H1 (cell line): ENCODE results near the gene SLC9A3. TPM values are rescaled to one million over a fixed set of nuclear protein-coding genes. Genes with fewer than 3 reads are reported as not detected.

Experiments
- CTCF ChIA-PET: fragments of 300-600 bp; sonication (Branson Sonifier 250); formaldehyde crosslinking; loops from one replicate; lab custom pipeline; 2021; ENCODE audit not compliant: partially characterized antibody; lab: Charles Lee
- POLR2A ChIA-PET: fragments of 300-600 bp; sonication (Branson Sonifier 250); formaldehyde crosslinking; loops from one replicate; lab custom pipeline; 2021; ENCODE audit warnings: inconsistent platforms; ENCODE audit not compliant: partially characterized antibody; lab: Charles Lee
- DNase-seq, 2 experiments: peaks; one replicate each; pipeline versions ENCODE4 v3.0.0 to v3.0.0-alpha.2; 2010 to 2022; ENCODE audit warnings: low spot score in 2 of 2, low read depth in 1 of 2, mixed read lengths in 1 of 2
- FAIRE-seq: peaks from 2 replicates; lab custom pipeline; 2011; peaks lifted over from hg19 to GRCh38; lab: Jason Lieb, UNC
- H2AFZ ChIP-seq: 2 replicates; pipeline ENCODE4 v1.8.1; 2012; ENCODE audit warnings: low read length, inconsistent platforms
- H2AK5ac ChIP-seq: 2 replicates; pipeline ENCODE4 v1.6.1; 2013; ENCODE audit warnings: low read depth, low read length
- H2BK120ac ChIP-seq: replicated peaks from 2 replicates; pipeline ENCODE3; 2013; ENCODE audit warnings: low read depth, low read length, inconsistent platforms
- H2BK12ac ChIP-seq: 2 replicates; pipeline ENCODE4 v1.6.1; 2013; ENCODE audit warnings: low read depth, low read length
- H2BK15ac ChIP-seq: 2 replicates; pipeline ENCODE4 v1.6.1; 2013; ENCODE audit warnings: low read length
- H2BK20ac ChIP-seq: 2 replicates; pipeline ENCODE4 v1.6.1; 2013; ENCODE audit warnings: low read length
- H2BK5ac ChIP-seq: 2 replicates; pipeline ENCODE4 v1.6.1; 2013; ENCODE audit warnings: low read depth, low read length
- H3K14ac ChIP-seq: 2 replicates; pipeline ENCODE4 v1.6.1; 2013; ENCODE audit warnings: inconsistent platforms; ENCODE audit not compliant: insufficient read length
- H3K18ac ChIP-seq: 2 replicates; pipeline ENCODE4 v1.6.1; 2013; ENCODE audit warnings: low read length; ENCODE audit errors: extremely low read depth
- H3K23ac ChIP-seq: 2 replicates; pipeline ENCODE4 v1.6.1; 2013; ENCODE audit warnings: inconsistent platforms; ENCODE audit not compliant: insufficient read length
- H3K23me2 ChIP-seq: 2 replicates; pipeline ENCODE4 v1.6.1; 2013; ENCODE audit warnings: low read depth, low read length
- H3K27ac ChIP-seq: 2 replicates; pipeline ENCODE4 v1.6.1; 2011; ENCODE audit warnings: low read depth, low read length, inconsistent platforms
- H3K27me3 ChIP-seq, 4 experiments: replicated peaks in 1 of 4; 1 replicate in 1 of 4; 2 replicates in 3 of 4; pipeline versions ENCODE4 v1.6.1 to v1.8.1; 2011 to 2013; ENCODE audit warnings: low read length in 3 of 4, mild to moderate bottlenecking in 3 of 4, inconsistent platforms in 2 of 4, mixed read lengths in 2 of 4, moderate library complexity in 1 of 4; ENCODE audit not compliant: control insufficient read depth in 3 of 4, insufficient read depth in 3 of 4; ENCODE audit errors: extremely low read depth in 1 of 4
- H3K36me3 ChIP-seq, 4 experiments: 2 replicates each; pipeline versions ENCODE4 v1.6.1 to v1.8.1; 2011 to 2013; ENCODE audit warnings: mild to moderate bottlenecking in 4 of 4, low read length in 3 of 4, moderate library complexity in 2 of 4, control low read depth in 1 of 4, inconsistent platforms in 1 of 4; ENCODE audit not compliant: insufficient read depth in 4 of 4, control insufficient read depth in 2 of 4
- H3K4ac ChIP-seq: replicated peaks from 2 replicates; pipeline ENCODE3; 2013; ENCODE audit warnings: low read length, low read depth, mixed read lengths, inconsistent platforms; ENCODE audit not compliant: insufficient read length
- H3K4me1 ChIP-seq, 4 experiments: replicated peaks in 1 of 4; 1 replicate in 1 of 4; 2 replicates in 3 of 4; pipeline versions ENCODE4 v1.6.1 to v1.8.1; 2011 to 2013; ENCODE audit warnings: low read length in 3 of 4, inconsistent platforms in 2 of 4, mixed read lengths in 1 of 4; ENCODE audit not compliant: insufficient read depth in 4 of 4, control insufficient read depth in 3 of 4
- H3K4me2 ChIP-seq, 2 experiments: 2 replicates each; pipeline versions ENCODE4 v1.6.1 to v1.8.1; 2011 to 2013; ENCODE audit warnings: low read depth in 2 of 2, low read length in 2 of 2, control low read depth in 1 of 2, inconsistent platforms in 1 of 2, mild to moderate bottlenecking in 1 of 2; ENCODE audit not compliant: insufficient read depth in 1 of 2
- H3K4me3 ChIP-seq, 4 experiments: fragments of 200-600, 300-600 bp in 1 of 4; sonication (generic), shearing (Covaris generic), sonication (Bioruptor Twin) in 1 of 4; 2 replicates each; pipeline versions ENCODE4 v1.5.1 to v1.8.1; 2011 to 2016; ENCODE audit warnings: low read length in 4 of 4, low read depth in 3 of 4, control low read depth in 2 of 4, inconsistent platforms in 2 of 4, mild to moderate bottlenecking in 2 of 4, mixed read lengths in 1 of 4, moderate library complexity in 1 of 4; ENCODE audit not compliant: insufficient read depth in 2 of 4; ENCODE audit errors: extremely low read depth in 1 of 4
- H3K56ac ChIP-seq: replicated peaks from 2 replicates; pipeline ENCODE3; 2013; ENCODE audit warnings: low read depth, mild to moderate bottlenecking, mixed read lengths, low read length, inconsistent platforms; ENCODE audit not compliant: insufficient read length
- H3K79me1 ChIP-seq: 2 replicates; pipeline ENCODE4 v1.6.1; 2013; ENCODE audit warnings: low read depth, low read length, control low read depth
- H3K79me2 ChIP-seq, 2 experiments: 2 replicates each; pipeline versions ENCODE4 v1.6.1 to v1.8.1; 2012 to 2013; ENCODE audit warnings: low read length in 2 of 2, mild to moderate bottlenecking in 2 of 2, inconsistent platforms in 1 of 2; ENCODE audit not compliant: insufficient read depth in 2 of 2, control insufficient read depth in 1 of 2
- H3K9ac ChIP-seq, 4 experiments: replicated peaks in 1 of 4; 1 replicate in 1 of 4; 2 replicates in 3 of 4; pipeline versions ENCODE4 v1.6.1 to v1.8.1; 2011 to 2013; ENCODE audit warnings: low read depth in 3 of 4, low read length in 3 of 4, control low read depth in 2 of 4, mild to moderate bottlenecking in 2 of 4, moderate library complexity in 2 of 4, inconsistent platforms in 1 of 4; ENCODE audit errors: extremely low read depth in 1 of 4
- H3K9me3 ChIP-seq, 2 experiments: 2 replicates each; pipeline versions ENCODE4 v1.6.1 to v1.8.1; 2012 to 2013; ENCODE audit warnings: mild to moderate bottlenecking in 2 of 2, moderate library complexity in 2 of 2, control low read depth in 1 of 2, inconsistent platforms in 1 of 2, low read depth in 1 of 2, low read length in 1 of 2, mixed read lengths in 1 of 2; ENCODE audit not compliant: insufficient read depth in 2 of 2
- H4K20me1 ChIP-seq, 2 experiments: replicated peaks in 1 of 2; 2 replicates each; pipeline versions ENCODE3 to v1.8.1; 2011 to 2013; ENCODE audit warnings: inconsistent platforms in 2 of 2, low read length in 2 of 2, mild to moderate bottlenecking in 1 of 2; ENCODE audit not compliant: insufficient read depth in 2 of 2, control insufficient read depth in 1 of 2
- H4K5ac ChIP-seq: 2 replicates; pipeline ENCODE4 v1.6.1; 2013; ENCODE audit warnings: low read length, low read depth, mixed read lengths, inconsistent platforms; ENCODE audit not compliant: insufficient read length
- H4K8ac ChIP-seq: 2 replicates; pipeline ENCODE4 v1.8.0; 2013; ENCODE audit warnings: mild to moderate bottlenecking, moderate library complexity, low read length, inconsistent platforms; ENCODE audit not compliant: insufficient read depth; ENCODE audit errors: extremely low read depth
- H4K91ac ChIP-seq: replicated peaks from 2 replicates; pipeline ENCODE3; 2013; ENCODE audit warnings: low read length, mixed read lengths, inconsistent platforms; ENCODE audit not compliant: insufficient read length
- CBX8 ChIP-seq: fragments of 300-800, 300-1000 bp; sonication (generic); IDR thresholded peaks from 2 replicates; pipeline ENCODE4 v1.7.1; 2016; ENCODE audit warnings: low read depth, low read length, borderline replicate concordance
- CEBPB ChIP-seq: IDR thresholded peaks from 2 replicates; pipeline ENCODE4 v1.6.1; 2012; ENCODE audit warnings: low read depth, low read length
- CHD1 ChIP-seq: IDR thresholded peaks from 2 replicates; pipeline ENCODE4 v1.6.1; 2012; ENCODE audit warnings: low read depth, low read length, improper control_type of control experiment
- GABPA ChIP-seq: IDR thresholded peaks from 2 replicates; pipeline ENCODE4 v1.6.1; 2011; ENCODE audit warnings: mild to moderate bottlenecking, low read length, moderate library complexity, borderline replicate concordance; ENCODE audit not compliant: insufficient read depth
- HDAC2 ChIP-seq, 2 experiments: fragments of 300-600 bp in 1 of 2; sonication (generic) in 1 of 2; IDR thresholded peaks; 2 replicates each; pipeline ENCODE4 v1.6.1; 2011 to 2012; ENCODE audit warnings: low read depth in 2 of 2, low read length in 2 of 2, mild to moderate bottlenecking in 2 of 2, moderate library complexity in 2 of 2, borderline replicate concordance in 1 of 2, inconsistent platforms in 1 of 2
- KDM5A ChIP-seq: fragments of 200-600 bp; IDR thresholded peaks from 2 replicates; pipeline ENCODE4 v1.7.1; 2012; ENCODE audit warnings: mild to moderate bottlenecking, low read length, inconsistent platforms, mixed read lengths
- NANOG ChIP-seq: IDR thresholded peaks from 2 replicates; pipeline ENCODE4 v1.6.1; 2011; ENCODE audit warnings: low read length, low read depth, mild to moderate bottlenecking, inconsistent platforms; ENCODE audit not compliant: insufficient read depth, poor library complexity, severe bottlenecking
- TEAD4 ChIP-seq: IDR thresholded peaks from 2 replicates; pipeline ENCODE4 v1.6.1; 2012; ENCODE audit warnings: low read depth, low read length, inconsistent platforms, mixed read lengths
- YY1 ChIP-seq: IDR thresholded peaks from 2 replicates; pipeline ENCODE4 v1.6.1; 2011; ENCODE audit warnings: low read depth, mild to moderate bottlenecking, low read length
- WGBS, 2 experiments: shearing (Covaris generic) in 1 of 2; methylation state at CpG; one replicate each; pipeline versions ENCODE4 v1.1.6 to v1.1.7; 2013 to 2015; ENCODE audit warnings: low lambda C conversion rate in 2 of 2, mixed read lengths in 2 of 2, inconsistent platforms in 1 of 2, low coverage in 1 of 2, missing lambda C conversion rate in 1 of 2; ENCODE audit not compliant: insufficient replicate concordance in 2 of 2, insufficient coverage in 1 of 2, insufficient read length in 1 of 2; ENCODE audit errors: extremely low coverage in 1 of 2, missing lambda C conversion rate in 1 of 2; 5-methylcytosine and 5-hydroxymethylcytosine counted together
- polyA plus RNA-seq, 7 experiments: library from polyadenylated mRNA; depleted of rRNA in 3 of 7; stranded (reverse) in 5 of 7; unstranded in 2 of 7; fragments of >200 nt in 5 of 7; fragments of 200-250 nt in 2 of 7; gene quantifications; 1 replicate in 5 of 7; 2 replicates in 1 of 7; 4 replicates in 1 of 7; pipeline versions ENCODE4 v1.2.1 to v1.2.3, GENCODE V29; 2011 to 2013; ENCODE audit warnings: missing spikeins in 2 of 7, mixed read lengths in 2 of 7
- total RNA-seq: library from RNA; stranded (reverse); fragmentation: NEBNext Ultra II Directional; extraction: Animal tissue kit (Norgen Biotek cat#: 25700); gene quantifications from 2 replicates; pipeline ENCODE4 v1.2.1, GENCODE V29; 2021

SLC9A3 gene
- total and polyA plus RNA-seq, 2 of the 8 experiments (the other 6 are each of a cell fraction or from before 2014, with no cell fraction given), result 0.95 to 1.0 TPM

GRCh38 chr5:456351-457194 lies 67.7 kb downstream of the SLC9A3 start:
- Histone ChIP-seq H3K79me2 (0 out of 4 replicates have a peak, but pooled peaks cover 0 to 3% of the 10 kb centered on the region in 2 experiments), H2BK120ac (no peak overlapping the region), H3K9me3 (peaks cover 0 to 4% of the 10 kb centered on the region in 2 experiments; a peak in 2 of 4 replicates), H3K4ac (no peak overlapping the region), H4K20me1 (no peaks in the 10 kb centered on the region), H3K23ac (no peak overlapping the region), H3K27me3 (no peaks in the 10 kb centered on the region), H3K4me1 (peaks cover 2 to 7% (median 2%) of the 10 kb centered on the region in 4 experiments; a peak in 5 of 7 replicates), H2AK5ac (no peak overlapping the region), H3K18ac (no peak overlapping the region), H4K5ac (no peak overlapping the region), H2BK15ac (no peak overlapping the region), H3K36me3 (peaks cover 4 to 17% (median 12%) of the 10 kb centered on the region in 4 experiments; a peak in 6 of 8 replicates), H3K56ac (no peak overlapping the region), H2BK20ac (no peak overlapping the region), H4K91ac (no peak overlapping the region), H4K8ac (no peak overlapping the region), H3K4me2 (no peak overlapping the region), H2AFZ (no peak overlapping the region), H3K23me2 (no peaks in the 10 kb centered on the region), H3K4me3 (no peak overlapping the region), H3K14ac (no peak overlapping the region), H2BK12ac (no peak overlapping the region), H3K27ac (no peak overlapping the region), H3K9ac (no peak overlapping the region), H3K79me1 (peaks cover 4% of the 10 kb centered on the region), H2BK5ac (no peak overlapping the region)
- POLR2A ChIA-PET, result no interaction called here
- DNase-seq (no peak), FAIRE-seq (no peak)
- 93% methylated on average over 28 of the region's 28 CpGs; no CpG with 5 or more reads in 1 of the 2 experiments for WGBS, 2 experiments
- TF ChIP-seq CHD1 (no peak), KDM5A (no peak), YY1 (no peak), CBX8 (no peak), HDAC2 (IDR thresholded peaks at IDR 0.05; ENCODE audit: borderline replicate concordance in 1 of 2, low read depth in 2 of 2, low read length in 2 of 2) (no peak), NANOG (no peak), GABPA (no peak), CEBPB (no peak), TEAD4 (no peak)
- CTCF ChIA-PET, result interaction anchor here (1.2 to 2.7 kb wide), 2 partner anchors 10 kb away, joined by 3 to 10 read pairs; no protein-coding TSS in a partner anchor
